GM12872 (cell line): ENCODE measurements around the gene RRP15.

Experiments used
- CTCF ChIP-seq: IDR thresholded peaks from 3 replicates; pipeline ENCODE4 v1.5.1; 2011; ENCODE audit warnings: low read depth, mild to moderate bottlenecking, low read length, moderate library complexity; ENCODE audit not compliant: insufficient read depth

The RRP15 gene

GRCh38 chr1:218369688-218370511 lies 84.8 kb downstream of the RRP15 start:
- no peak for TF ChIP-seq CTCF

- TF ChIP-seq CTCF, result no peak
These were observed 87.0 kb downstream of the RRP15 start for GRCh38 chr1:218371927-218372672.

GRCh38 chr1:218374401-218375353 lies 89.6 kb downstream of the RRP15 start:
- no peak for TF ChIP-seq CTCF

GRCh38 chr1:218376722-218377121 lies 91.6 kb downstream of the RRP15 start:
- no peak for TF ChIP-seq CTCF

GRCh38 chr1:218377143-218377660 lies 92.1 kb downstream of the RRP15 start:
- no peak for TF ChIP-seq CTCF

- no peak for TF ChIP-seq CTCF
These were observed 95.3 kb downstream of the RRP15 start for GRCh38 chr1:218380125-218380977.
